ENCODE measurements around the gene PARD3B. TPM values are rescaled to one million over a fixed set of nuclear protein-coding genes. Genes with fewer than 3 reads are reported as not detected.

The PARD3B gene
- total and polyA plus RNA-seq, 12 donors: 0.46 to 12.4 (median 8.3) TPM

DNA sequence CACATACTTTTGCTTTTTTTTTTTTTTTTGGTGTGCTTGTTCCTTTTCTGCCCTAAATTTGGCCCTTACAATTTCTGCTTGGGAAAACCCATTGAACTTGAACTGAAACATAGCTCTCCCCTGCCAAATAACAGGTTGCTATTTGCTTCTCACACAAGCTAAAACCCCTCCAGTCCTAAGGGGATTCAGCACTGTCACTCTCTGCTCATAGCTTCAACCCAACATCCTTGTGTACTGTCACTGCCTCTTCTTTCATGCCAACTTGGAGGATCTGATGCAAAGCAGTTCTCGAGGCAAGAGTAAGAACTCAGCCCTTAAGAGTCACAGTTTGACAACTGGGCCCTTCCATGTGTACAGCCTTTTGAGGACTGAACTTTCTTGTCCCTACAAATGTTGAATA lies 1106.4 kb downstream of the PARD3B start:
- no peaks in the 10 kb centered on the region for H3K9me3 ChIP-seq
- intact Hi-C loops (cut with DNase I): no loop called here
- no peak overlapping the region for H3K4me3 ChIP-seq
- TF ChIP-seq, protein P1, sequence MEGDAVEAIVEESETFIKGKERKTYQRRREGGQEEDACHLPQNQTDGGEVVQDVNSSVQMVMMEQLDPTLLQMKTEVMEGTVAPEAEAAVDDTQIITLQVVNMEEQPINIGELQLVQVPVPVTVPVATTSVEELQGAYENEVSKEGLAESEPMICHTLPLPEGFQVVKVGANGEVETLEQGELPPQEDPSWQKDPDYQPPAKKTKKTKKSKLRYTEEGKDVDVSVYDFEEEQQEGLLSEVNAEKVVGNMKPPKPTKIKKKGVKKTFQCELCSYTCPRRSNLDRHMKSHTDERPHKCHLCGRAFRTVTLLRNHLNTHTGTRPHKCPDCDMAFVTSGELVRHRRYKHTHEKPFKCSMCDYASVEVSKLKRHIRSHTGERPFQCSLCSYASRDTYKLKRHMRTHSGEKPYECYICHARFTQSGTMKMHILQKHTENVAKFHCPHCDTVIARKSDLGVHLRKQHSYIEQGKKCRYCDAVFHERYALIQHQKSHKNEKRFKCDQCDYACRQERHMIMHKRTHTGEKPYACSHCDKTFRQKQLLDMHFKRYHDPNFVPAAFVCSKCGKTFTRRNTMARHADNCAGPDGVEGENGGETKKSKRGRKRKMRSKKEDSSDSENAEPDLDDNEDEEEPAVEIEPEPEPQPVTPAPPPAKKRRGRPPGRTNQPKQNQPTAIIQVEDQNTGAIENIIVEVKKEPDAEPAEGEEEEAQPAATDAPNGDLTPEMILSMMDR (IDR thresholded peaks at IDR 0.05): no peak
- ATAC-seq (no peak), DNase-seq (no peak)
- no peaks in the 10 kb centered on the region for H3K36me3 ChIP-seq
- no peaks in the 10 kb centered on the region for H3K27me3 ChIP-seq
- 0% methylated on average over 1 of the region's 1 CpG for WGBS, 2 donors
- no peaks in the 10 kb centered on the region for H3K4me1 ChIP-seq
- H3K27ac ChIP-seq: no peak overlapping the region

DNA sequence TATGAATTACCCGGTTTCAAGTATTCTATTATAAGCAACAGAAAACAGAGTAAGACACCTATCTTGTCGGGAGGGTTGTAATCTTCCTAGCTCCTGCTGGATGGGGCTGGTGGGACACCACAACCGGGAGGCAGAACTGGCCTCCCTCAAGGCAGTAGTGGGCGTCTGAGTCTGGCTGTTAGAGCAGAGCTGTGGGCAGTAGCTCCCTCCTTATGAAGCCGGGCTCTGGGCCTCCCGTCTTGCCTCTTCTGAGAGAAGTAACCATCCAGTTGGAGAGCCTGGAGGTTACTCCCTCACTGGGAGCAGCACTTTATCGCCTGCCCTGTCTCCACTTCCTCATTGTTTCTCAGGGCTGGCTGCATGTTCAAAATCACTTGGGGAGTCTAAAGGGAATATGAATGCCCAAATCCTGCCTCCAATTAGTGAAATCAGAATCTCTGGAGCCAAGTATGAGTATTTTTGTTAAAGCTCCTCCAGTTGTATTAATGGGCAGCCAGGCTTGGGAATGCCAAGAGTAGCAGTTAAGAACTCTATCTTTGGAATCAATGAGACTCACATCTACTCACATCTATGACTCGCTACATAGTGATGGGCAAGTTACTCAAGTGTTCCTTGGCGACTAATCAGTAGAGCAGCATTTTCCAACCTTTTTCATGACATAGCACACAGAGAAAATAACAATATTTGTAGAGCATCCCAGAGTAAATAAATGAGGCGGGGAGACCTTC lies 1109.8 kb downstream of the PARD3B start:
- 93 to 94% methylated on average over 10 of the region's 10 CpGs for WGBS, 2 donors
- Histone ChIP-seq H3K9me3 (no peaks in the 10 kb centered on the region), H3K27me3 (peaks cover 0 to 3% (median 0%) of the 10 kb centered on the region in 7 donors), H3K27ac (no peak overlapping the region), H3K4me3 (no peak overlapping the region), H3K4me1 (peaks cover 0 to 13% (median 0%) of the 10 kb centered on the region in 9 donors), H3K36me3 (no peaks in the 10 kb centered on the region)
- intact Hi-C loops (cut with DNase I): no loop called here
- no peak for DNase-seq
- TF ChIP-seq, protein P1 (IDR thresholded peaks at IDR 0.05): no peak
- no peak for ATAC-seq

DNA sequence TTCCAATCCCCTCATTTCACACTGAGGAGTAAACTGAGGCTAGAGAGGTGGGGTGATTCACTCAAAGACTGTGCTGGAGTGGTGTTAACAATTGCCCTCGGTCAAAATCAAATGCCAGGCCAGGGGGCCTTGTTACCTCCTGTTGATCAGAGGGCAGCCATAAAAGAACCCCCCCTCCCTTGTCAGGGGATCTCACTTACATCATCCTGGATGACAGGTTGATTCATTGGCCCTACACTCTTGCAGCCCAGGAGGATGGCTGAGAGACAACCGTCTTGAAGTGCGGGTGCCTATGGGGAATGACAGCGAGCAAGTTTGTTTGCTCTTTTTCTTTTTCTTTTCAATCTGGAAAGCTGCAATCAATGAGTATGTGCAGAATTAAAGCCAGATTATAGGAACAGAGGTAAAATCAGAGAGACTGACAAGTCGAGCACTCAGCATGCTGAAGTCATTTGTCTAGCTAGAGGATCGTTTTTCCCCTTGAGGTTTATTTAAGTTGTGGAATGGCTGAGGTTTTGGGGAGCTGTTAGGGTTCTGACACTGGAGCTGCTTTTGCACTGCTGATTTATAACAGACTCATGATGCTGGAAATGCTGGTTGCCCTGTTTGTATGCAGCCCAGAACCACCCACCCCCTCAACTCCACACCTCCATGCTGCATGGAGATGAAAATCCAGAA lies 1110.6 kb downstream of the PARD3B start:
- 87 to 89% methylated on average over 6 of the region's 6 CpGs for WGBS, 2 donors
- ATAC-seq (no peak), DNase-seq (no peak)
- H3K9me3 ChIP-seq: no peaks in the 10 kb centered on the region
- no peak overlapping the region for H3K27ac ChIP-seq
- H3K4me1 ChIP-seq: peaks cover 0 to 19% (median under 1%) of the 10 kb centered on the region in 9 donors
- TF ChIP-seq, protein P1 (IDR thresholded peaks at IDR 0.05): no peak
- no peak overlapping the region for H3K4me3 ChIP-seq
- no peaks in the 10 kb centered on the region for H3K36me3 ChIP-seq
- intact Hi-C loops (cut with DNase I): no loop called here
- H3K27me3 ChIP-seq: peaks cover 0 to 3% (median 0%) of the 10 kb centered on the region in 7 donors

DNA sequence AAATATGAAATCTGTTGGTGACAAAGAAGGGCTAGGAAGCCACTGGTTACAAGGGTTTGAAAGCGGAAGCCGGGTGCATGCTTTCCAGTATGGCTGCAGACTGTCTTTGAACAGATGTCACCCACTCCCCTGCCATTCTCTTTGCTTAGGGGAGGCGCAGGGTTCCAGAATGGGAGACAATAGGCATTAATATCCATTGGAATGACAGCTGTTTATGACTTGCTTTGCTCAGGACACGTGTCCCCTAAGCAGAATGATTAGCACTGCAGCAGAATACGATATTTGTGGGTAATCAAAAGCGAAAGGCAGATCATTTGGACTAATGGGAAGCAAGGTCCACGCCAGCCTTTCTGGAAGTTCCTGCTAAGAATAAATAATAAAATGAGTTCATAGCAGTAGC lies 1111.2 kb downstream of the PARD3B start:
- no peaks in the 10 kb centered on the region for H3K36me3 ChIP-seq
- H3K4me1 ChIP-seq: peaks cover 0 to 22% (median 3%) of the 10 kb centered on the region in 9 donors
- 91 to 95% methylated on average over 7 of the region's 7 CpGs for WGBS, 2 donors
- ATAC-seq (no peak), DNase-seq (no peak)
- TF ChIP-seq, protein P1 (IDR thresholded peaks at IDR 0.05): no peak
- peaks cover 0 to 3% (median 0%) of the 10 kb centered on the region in 7 donors for H3K27me3 ChIP-seq
- H3K27ac ChIP-seq: no peak overlapping the region
- H3K9me3 ChIP-seq: no peaks in the 10 kb centered on the region
- intact Hi-C loops (cut with DNase I): no loop called here
- H3K4me3 ChIP-seq: no peak overlapping the region

Data from heart right ventricle (tissue), 16 donors.